ENCODE measurements around the gene HTR3D. TPM values are rescaled to one million over a fixed set of nuclear protein-coding genes. Genes with fewer than 3 reads are reported as not detected.

HTR3D gene
- total and polyA plus RNA-seq, 2 of the 13 experiments (the other 11 are each of a cell fraction or from before 2014, with no cell fraction given): not detected

GRCh38 chr3:184040010-184040409 is 8.5 kb downstream of the HTR3D start:
- intact Hi-C loops (cut with micrococcal nuclease; ENCODE audit: unreplicated experiment) (loop anchor here (5.0 kb wide), 1 partner anchor 92 kb away; no protein-coding TSS in a partner anchor), in situ Hi-C loops (cut with HindIII; ENCODE audit: extremely low pct_ligation_motif_present, low pct_unique_long_range_greater_than_20kb) (no loop called here)
- POLR2A ChIA-PET: no interaction called here
- CTCF ChIA-PET (ENCODE audit: low intra/inter-chr PET ratio, low total read pairs): interaction anchor here (0.8 to 1.0 kb wide), 2 partner anchors 202 to 210 kb away, joined by 4 read pairs; no protein-coding TSS in a partner anchor
- Histone ChIP-seq H3K27me3 (ENCODE audit: control insufficient read depth in 1 of 2, insufficient read depth in 2 of 2, low read length in 2 of 2) (peaks cover 0 to 30% of the 10 kb centered on the region in 2 experiments; a peak in 3 of 5 replicates), H3K4me2 (ENCODE audit: low read depth, low read length) (no peak overlapping the region), H3K9me3 (ENCODE audit: low read length) (no peaks in the 10 kb centered on the region), H3K79me2 (ENCODE audit: insufficient read depth, low read length) (no peaks in the 10 kb centered on the region), H3K27ac (ENCODE audit: extremely low read length, insufficient read depth, low read length) (no peak overlapping the region), H4K20me1 (ENCODE audit: insufficient read depth, low read length) (no peaks in the 10 kb centered on the region), H3K4me3 (replicated peaks in 1 of 3; ENCODE audit: insufficient read depth in 1 of 3, low read depth in 2 of 3, low read length in 3 of 3) (no peak overlapping the region), H3K9ac (ENCODE audit: insufficient read depth, low read depth, low read length) (no peak overlapping the region), H3K36me3 (replicated peaks in 1 of 2; ENCODE audit: control insufficient read depth in 1 of 2, insufficient read depth in 2 of 2, low read length in 2 of 2) (no peaks in the 10 kb centered on the region), H3K4me1 (ENCODE audit: insufficient read depth, low read length) (no peaks in the 10 kb centered on the region), H2AFZ (ENCODE audit: low read length) (no peak overlapping the region)
- 0% methylated on average over 1 of the region's 3 CpGs for WGBS (ENCODE audit: low lambda C conversion rate)
- peak; percentile 38 for DNase-seq (ENCODE audit: low spot score)
- no TSS peak for BruUV-seq (replicated peaks)
- no peak for FAIRE-seq
- peak; percentile 98 for ATAC-seq
- TF ChIP-seq SMC3 (IDR thresholded peaks at IDR 0.05; ENCODE audit: low read length): peak; percentile 74; the same call in 1 of the 2 replicates
- TF ChIP-seq SRSF1 (optimal IDR thresholded peaks at IDR 0.05; ENCODE audit: low read depth, low read length): no peak
- no peak for TF ChIP-seq ELF1 (CRISPR knock-in tag; IDR thresholded peaks at IDR 0.05)
- no peak for TF ChIP-seq ZNF468 (CRISPR knock-in tag; IDR thresholded peaks at IDR 0.05)
- no peak for TF ChIP-seq FOXO1 (CRISPR knock-in tag; IDR thresholded peaks at IDR 0.05)
- TF ChIP-seq RORA (CRISPR knock-in tag; IDR thresholded peaks at IDR 0.05): no peak
- TF ChIP-seq, protein P1, sequence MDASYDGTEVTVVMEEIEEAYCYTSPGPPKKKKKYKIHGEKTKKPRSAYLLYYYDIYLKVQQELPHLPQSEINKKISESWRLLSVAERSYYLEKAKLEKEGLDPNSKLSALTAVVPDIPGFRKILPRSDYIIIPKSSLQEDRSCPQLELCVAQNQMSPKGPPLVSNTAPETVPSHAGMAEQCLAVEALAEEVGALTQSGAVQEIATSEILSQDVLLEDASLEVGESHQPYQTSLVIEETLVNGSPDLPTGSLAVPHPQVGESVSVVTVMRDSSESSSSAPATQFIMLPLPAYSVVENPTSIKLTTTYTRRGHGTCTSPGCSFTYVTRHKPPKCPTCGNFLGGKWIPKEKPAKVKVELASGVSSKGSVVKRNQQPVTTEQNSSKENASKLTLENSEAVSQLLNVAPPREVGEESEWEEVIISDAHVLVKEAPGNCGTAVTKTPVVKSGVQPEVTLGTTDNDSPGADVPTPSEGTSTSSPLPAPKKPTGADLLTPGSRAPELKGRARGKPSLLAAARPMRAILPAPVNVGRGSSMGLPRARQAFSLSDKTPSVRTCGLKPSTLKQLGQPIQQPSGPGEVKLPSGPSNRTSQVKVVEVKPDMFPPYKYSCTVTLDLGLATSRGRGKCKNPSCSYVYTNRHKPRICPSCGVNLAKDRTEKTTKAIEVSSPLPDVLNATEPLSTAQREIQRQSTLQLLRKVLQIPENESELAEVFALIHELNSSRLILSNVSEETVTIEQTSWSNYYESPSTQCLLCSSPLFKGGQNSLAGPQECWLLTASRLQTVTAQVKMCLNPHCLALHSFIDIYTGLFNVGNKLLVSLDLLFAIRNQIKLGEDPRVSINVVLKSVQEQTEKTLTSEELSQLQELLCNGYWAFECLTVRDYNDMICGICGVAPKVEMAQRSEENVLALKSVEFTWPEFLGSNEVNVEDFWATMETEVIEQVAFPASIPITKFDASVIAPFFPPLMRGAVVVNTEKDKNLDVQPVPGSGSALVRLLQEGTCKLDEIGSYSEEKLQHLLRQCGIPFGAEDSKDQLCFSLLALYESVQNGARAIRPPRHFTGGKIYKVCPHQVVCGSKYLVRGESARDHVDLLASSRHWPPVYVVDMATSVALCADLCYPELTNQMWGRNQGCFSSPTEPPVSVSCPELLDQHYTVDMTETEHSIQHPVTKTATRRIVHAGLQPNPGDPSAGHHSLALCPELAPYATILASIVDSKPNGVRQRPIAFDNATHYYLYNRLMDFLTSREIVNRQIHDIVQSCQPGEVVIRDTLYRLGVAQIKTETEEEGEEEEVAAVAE (CRISPR knock-in tag; IDR thresholded peaks at IDR 0.05; ENCODE audit: borderline replicate concordance): no peak
- TF ChIP-seq, protein P2, sequence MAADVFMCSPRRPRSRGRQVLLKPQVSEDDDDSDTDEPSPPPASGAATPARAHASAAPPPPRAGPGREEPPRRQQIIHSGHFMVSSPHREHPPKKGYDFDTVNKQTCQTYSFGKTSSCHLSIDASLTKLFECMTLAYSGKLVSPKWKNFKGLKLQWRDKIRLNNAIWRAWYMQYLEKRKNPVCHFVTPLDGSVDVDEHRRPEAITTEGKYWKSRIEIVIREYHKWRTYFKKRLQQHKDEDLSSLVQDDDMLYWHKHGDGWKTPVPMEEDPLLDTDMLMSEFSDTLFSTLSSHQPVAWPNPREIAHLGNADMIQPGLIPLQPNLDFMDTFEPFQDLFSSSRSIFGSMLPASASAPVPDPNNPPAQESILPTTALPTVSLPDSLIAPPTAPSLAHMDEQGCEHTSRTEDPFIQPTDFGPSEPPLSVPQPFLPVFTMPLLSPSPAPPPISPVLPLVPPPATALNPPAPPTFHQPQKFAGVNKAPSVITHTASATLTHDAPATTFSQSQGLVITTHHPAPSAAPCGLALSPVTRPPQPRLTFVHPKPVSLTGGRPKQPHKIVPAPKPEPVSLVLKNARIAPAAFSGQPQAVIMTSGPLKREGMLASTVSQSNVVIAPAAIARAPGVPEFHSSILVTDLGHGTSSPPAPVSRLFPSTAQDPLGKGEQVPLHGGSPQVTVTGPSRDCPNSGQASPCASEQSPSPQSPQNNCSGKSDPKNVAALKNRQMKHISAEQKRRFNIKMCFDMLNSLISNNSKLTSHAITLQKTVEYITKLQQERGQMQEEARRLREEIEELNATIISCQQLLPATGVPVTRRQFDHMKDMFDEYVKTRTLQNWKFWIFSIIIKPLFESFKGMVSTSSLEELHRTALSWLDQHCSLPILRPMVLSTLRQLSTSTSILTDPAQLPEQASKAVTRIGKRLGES (CRISPR knock-in tag; IDR thresholded peaks at IDR 0.05; ENCODE audit: borderline replicate concordance): no peak
- no peak for TF ChIP-seq FOSL2 (CRISPR knock-in tag; IDR thresholded peaks at IDR 0.05)
- TF ChIP-seq ATF7-NPFF (CRISPR knock-in tag; IDR thresholded peaks at IDR 0.05; ENCODE audit: low read depth): no peak
- peak; percentile 53 for TF ChIP-seq RAD21 (CRISPR knock-in tag; IDR thresholded peaks at IDR 0.05)
- TF ChIP-seq PLSCR1 (CRISPR knock-in tag; IDR thresholded peaks at IDR 0.05; ENCODE audit: borderline replicate concordance): no peak
- peak; percentile 73 for TF ChIP-seq STAG1 (CRISPR knock-in tag; IDR thresholded peaks at IDR 0.05)
- TF ChIP-seq, protein P3, sequence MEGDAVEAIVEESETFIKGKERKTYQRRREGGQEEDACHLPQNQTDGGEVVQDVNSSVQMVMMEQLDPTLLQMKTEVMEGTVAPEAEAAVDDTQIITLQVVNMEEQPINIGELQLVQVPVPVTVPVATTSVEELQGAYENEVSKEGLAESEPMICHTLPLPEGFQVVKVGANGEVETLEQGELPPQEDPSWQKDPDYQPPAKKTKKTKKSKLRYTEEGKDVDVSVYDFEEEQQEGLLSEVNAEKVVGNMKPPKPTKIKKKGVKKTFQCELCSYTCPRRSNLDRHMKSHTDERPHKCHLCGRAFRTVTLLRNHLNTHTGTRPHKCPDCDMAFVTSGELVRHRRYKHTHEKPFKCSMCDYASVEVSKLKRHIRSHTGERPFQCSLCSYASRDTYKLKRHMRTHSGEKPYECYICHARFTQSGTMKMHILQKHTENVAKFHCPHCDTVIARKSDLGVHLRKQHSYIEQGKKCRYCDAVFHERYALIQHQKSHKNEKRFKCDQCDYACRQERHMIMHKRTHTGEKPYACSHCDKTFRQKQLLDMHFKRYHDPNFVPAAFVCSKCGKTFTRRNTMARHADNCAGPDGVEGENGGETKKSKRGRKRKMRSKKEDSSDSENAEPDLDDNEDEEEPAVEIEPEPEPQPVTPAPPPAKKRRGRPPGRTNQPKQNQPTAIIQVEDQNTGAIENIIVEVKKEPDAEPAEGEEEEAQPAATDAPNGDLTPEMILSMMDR (CRISPR knock-in tag; IDR thresholded peaks at IDR 0.05): peak; percentile 69

All from HepG2 (cell line).